HepG2 (cell line): ENCODE measurements around the gene SLCO4A1. TPM values are rescaled to one million over a fixed set of nuclear protein-coding genes. Genes with fewer than 3 reads are reported as not detected.

Experiments
- ATAC-seq: fragments of 200-7000 bp; cut with Tn5 transposase; 3 replicates; pipeline ENCODE4 v1.9.1; 2020; ENCODE audit warnings: mild to moderate bottlenecking, moderate library complexity
- BruUV-seq: library from RNA; stranded (reverse); fragments of 400-500 nt; replicated peaks from 2 replicates; lab custom pipeline; 2021; lab: Mats Ljungman, UMichigan
- CTCF ChIA-PET: fragments of 300-600 bp; formaldehyde crosslinking; extraction: SDS; loops from one replicate; lab custom pipeline; 2021; ENCODE audit warnings: low total read pairs, inconsistent platforms, low intra/inter-chr PET ratio; lab: Yijun Ruan, JAX
- POLR2A ChIA-PET: fragments of 350-600 bp; sonication (Branson Sonifier 250); formaldehyde crosslinking; loops from one replicate; lab custom pipeline; 2020; ENCODE audit warnings: antibody characterized with exemption, inconsistent platforms; lab: Yijun Ruan, JAX
- DNase-seq: peaks from one replicate; pipeline ENCODE4 v3.0.0-alpha.2; 2015; ENCODE audit warnings: low spot score
- FAIRE-seq: peaks from 3 replicates; lab custom pipeline; 2011; peaks lifted over from hg19 to GRCh38; lab: Jason Lieb, UNC
- H2AFZ ChIP-seq: one replicate; pipeline ENCODE4 v1.6.1; 2011; ENCODE audit warnings: low read length, inconsistent platforms
- H3K27ac ChIP-seq: fragments of 300-600 bp; 3 replicates; pipeline ENCODE4 v1.8.0; 2011; ENCODE audit warnings: mixed run types, mild to moderate bottlenecking, mixed read lengths, low read length, inconsistent platforms; ENCODE audit not compliant: insufficient read depth; ENCODE audit errors: extremely low read length
- H3K27me3 ChIP-seq, 2 experiments: fragments of 200-600 bp in 1 of 2; 2 replicates in 1 of 2; 3 replicates in 1 of 2; pipeline versions ENCODE4 v1.6.0 to v1.8.0; 2011; ENCODE audit warnings: low read length in 2 of 2, mild to moderate bottlenecking in 2 of 2, moderate library complexity in 2 of 2, inconsistent platforms in 1 of 2; ENCODE audit not compliant: insufficient read depth in 2 of 2, control insufficient read depth in 1 of 2
- H3K36me3 ChIP-seq, 2 experiments: fragments of 200-600 bp in 1 of 2; replicated peaks in 1 of 2; 2 replicates in 1 of 2; 3 replicates in 1 of 2; pipeline versions ENCODE4 v1.5.1 to v1.8.0; 2011; ENCODE audit warnings: low read length in 2 of 2, inconsistent platforms in 1 of 2; ENCODE audit not compliant: insufficient read depth in 2 of 2, control insufficient read depth in 1 of 2
- H3K4me1 ChIP-seq: 2 replicates; pipeline ENCODE4 v1.5.1; 2012; ENCODE audit warnings: low read length, inconsistent platforms; ENCODE audit not compliant: insufficient read depth
- H3K4me2 ChIP-seq: 2 replicates; pipeline ENCODE4 v1.6.0; 2011; ENCODE audit warnings: low read depth, low read length, inconsistent platforms
- H3K4me3 ChIP-seq, 3 experiments: fragments of 200-600 bp in 1 of 3; sonication (generic), shearing (Covaris generic) in 1 of 3; replicated peaks in 1 of 3; 2 replicates each; pipeline ENCODE4 v1.5.1; 2011 to 2016; ENCODE audit warnings: low read length in 3 of 3, inconsistent platforms in 2 of 3, low read depth in 2 of 3, mild to moderate bottlenecking in 2 of 3, control low read depth in 1 of 3, mixed read lengths in 1 of 3; ENCODE audit not compliant: insufficient read depth in 1 of 3
- H3K79me2 ChIP-seq: one replicate; pipeline ENCODE4 v1.6.1; 2011; ENCODE audit warnings: low read length, inconsistent platforms; ENCODE audit not compliant: insufficient read depth
- H3K9ac ChIP-seq: 2 replicates; pipeline ENCODE4 v1.6.0; 2011; ENCODE audit warnings: mild to moderate bottlenecking, low read depth, low read length, inconsistent platforms; ENCODE audit not compliant: insufficient read depth
- H3K9me3 ChIP-seq: 2 replicates; pipeline ENCODE4 v1.5.1; 2012; ENCODE audit warnings: mild to moderate bottlenecking, low read length
- H4K20me1 ChIP-seq: 2 replicates; pipeline ENCODE4 v1.6.0; 2011; ENCODE audit warnings: inconsistent platforms, mild to moderate bottlenecking, low read length, moderate library complexity; ENCODE audit not compliant: insufficient read depth
- AGO1 ChIP-seq: fragments of 200-400 bp; formaldehyde crosslinking; IDR thresholded peaks from 2 replicates; pipeline ENCODE4 v1.6.1; 2017; ENCODE audit warnings: mild to moderate bottlenecking, low read depth, low read length, moderate library complexity; ENCODE audit not compliant: poor library complexity, severe bottlenecking
- MTA1 ChIP-seq: sonication (generic); formaldehyde crosslinking; IDR thresholded peaks from 2 replicates; pipeline ENCODE4 v1.4.0; 2020; ENCODE audit warnings: missing genetic modification reagents, mild to moderate bottlenecking, borderline replicate concordance
- PLRG1 ChIP-seq: fragments of 450-650 bp; conservative IDR thresholded peaks from 2 replicates; pipeline ENCODE4 v1.6.1; 2016
- TSC22D2 ChIP-seq: sonication (generic); formaldehyde crosslinking; IDR thresholded peaks from 2 replicates; pipeline ENCODE4 v1.5.1; 2020; ENCODE audit warnings: missing genetic modification reagents, mild to moderate bottlenecking, borderline replicate concordance
- ZBTB4 ChIP-seq: sonication (generic); formaldehyde crosslinking; IDR thresholded peaks from 2 replicates; pipeline ENCODE4 v1.4.0; 2020; ENCODE audit warnings: missing genetic modification reagents, mild to moderate bottlenecking, borderline replicate concordance
- ZNF205 ChIP-seq: IDR thresholded peaks from 2 replicates; pipeline ENCODE4 v1.6.1; 2018; ENCODE audit warnings: missing biosample characterization, missing genetic modification reagents
- WGBS: methylation state at CpG from one replicate; pipeline ENCODE4 v1.1.6; 2017; ENCODE audit warnings: low lambda C conversion rate; 5-methylcytosine and 5-hydroxymethylcytosine counted together
- in situ Hi-C: cut with HindIII; loops from 2 replicates; pipeline ENCODE4 v1.10.0; 2017; ENCODE audit warnings: low pct_unique_long_range_greater_than_20kb; ENCODE audit not compliant: extremely low pct_ligation_motif_present
- intact Hi-C: fragments of 100-400 bp; cut with micrococcal nuclease; formaldehyde crosslinking; loops from one replicate; pipeline ENCODE4 v1.10.0; 2022; ENCODE audit not compliant: unreplicated experiment
- polyA plus RNA-seq, 8 experiments: library from polyadenylated mRNA; depleted of rRNA in 3 of 8; stranded (reverse) in 7 of 8; unstranded in 1 of 8; fragments of >200 nt; fragmentation: Illumina TruSeq in 4 of 8; extraction: Trizol in 4 of 8; gene quantifications; 2 replicates each; pipeline versions ENCODE4 v1.2.1 to v1.2.3, GENCODE V29; 2011 to 2016; ENCODE audit warnings: low read depth in 4 of 8, missing spikeins in 1 of 8, mixed read lengths in 1 of 8; ENCODE audit not compliant: insufficient read depth in 1 of 8
- total RNA-seq, 5 experiments: library from RNA; depleted of rRNA; stranded (reverse); fragments of >200 nt; fragmentation: Illumina TruSeq; extraction: Trizol; gene quantifications; 2 replicates each; pipeline ENCODE4 v1.2.3, GENCODE V29; 2016; ENCODE audit warnings: low read depth in 1 of 5
- TF ChIP-seq, protein P1 (sequence below): IDR thresholded peaks from 2 replicates; pipeline ENCODE4 v1.6.1; 2016; ENCODE audit warnings: low read depth, control low read depth
- TF ChIP-seq, protein P2 (sequence below): sonication (generic); formaldehyde crosslinking; IDR thresholded peaks from 2 replicates; pipeline ENCODE4 v1.5.0; 2020; ENCODE audit warnings: mild to moderate bottlenecking, missing genetic modification reagents, borderline replicate concordance
- TF ChIP-seq, protein P3 (sequence below): sonication (generic); formaldehyde crosslinking; IDR thresholded peaks from 2 replicates; pipeline ENCODE4 v1.5.0; 2020; ENCODE audit warnings: mild to moderate bottlenecking, missing genetic modification reagents

SLCO4A1 gene
- total and polyA plus RNA-seq, 2 of the 13 experiments (the other 11 are each of a cell fraction or from before 2014, with no cell fraction given) = 55.5 to 112 TPM

- TF ChIP-seq, protein P1, sequence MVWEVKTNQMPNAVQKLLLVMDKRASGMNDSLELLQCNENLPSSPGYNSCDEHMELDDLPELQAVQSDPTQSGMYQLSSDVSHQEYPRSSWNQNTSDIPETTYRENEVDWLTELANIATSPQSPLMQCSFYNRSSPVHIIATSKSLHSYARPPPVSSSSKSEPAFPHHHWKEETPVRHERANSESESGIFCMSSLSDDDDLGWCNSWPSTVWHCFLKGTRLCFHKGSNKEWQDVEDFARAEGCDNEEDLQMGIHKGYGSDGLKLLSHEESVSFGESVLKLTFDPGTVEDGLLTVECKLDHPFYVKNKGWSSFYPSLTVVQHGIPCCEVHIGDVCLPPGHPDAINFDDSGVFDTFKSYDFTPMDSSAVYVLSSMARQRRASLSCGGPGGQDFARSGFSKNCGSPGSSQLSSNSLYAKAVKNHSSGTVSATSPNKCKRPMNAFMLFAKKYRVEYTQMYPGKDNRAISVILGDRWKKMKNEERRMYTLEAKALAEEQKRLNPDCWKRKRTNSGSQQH (CRISPR knock-in tag) = no peak
- TF ChIP-seq AGO1 = peak; percentile 8
These were observed 5.2 kb upstream of the SLCO4A1 start (continued) for GRCh38 chr20:62637110-62637509.

DNA sequence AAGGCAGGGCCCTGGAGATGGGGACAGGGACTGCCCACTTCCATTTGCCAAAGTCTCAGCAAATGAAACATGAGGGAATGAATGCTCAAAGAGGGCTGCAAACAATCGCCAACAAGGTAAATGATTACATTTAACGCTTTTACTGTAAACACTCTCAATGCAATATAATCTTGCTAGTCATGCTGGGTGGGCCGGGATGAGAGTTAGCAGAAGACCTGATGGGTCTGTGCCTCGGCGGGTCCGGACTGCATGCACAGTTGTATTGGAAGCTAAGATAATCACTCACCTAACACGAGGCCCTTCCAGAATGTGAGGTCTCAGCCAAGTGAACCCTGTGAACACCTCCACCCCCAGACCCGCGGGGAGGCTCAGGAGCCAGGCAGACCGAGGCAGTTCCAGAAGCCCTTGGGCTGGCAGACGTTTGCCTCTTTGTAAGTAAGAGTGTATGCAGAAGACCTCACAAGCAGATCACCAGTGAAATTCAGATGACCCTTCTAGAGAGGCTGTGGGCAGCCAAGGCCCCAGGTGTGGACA, 4.7 kb upstream of the SLCO4A1 start:
- Histone ChIP-seq H3K27me3 (peaks cover 22 to 58% of the 10 kb centered on the region in 2 experiments), H3K9me3 (no peaks in the 10 kb centered on the region), H3K79me2 (peaks cover under 1% of the 10 kb centered on the region), H3K4me3 (peak overlapping the region in 2 of 3 experiments; percentile 4 to 42; a peak in 2 of 6 replicates), H3K36me3 (no peaks in the 10 kb centered on the region), H3K9ac (peak overlapping the region; percentile 9; the same call in 1 of the 2 replicates), H3K4me1 (peaks cover 94% of the 10 kb centered on the region), H2AFZ (no peak overlapping the region), H3K4me2 (peak overlapping the region; percentile 69), H4K20me1 (no peaks in the 10 kb centered on the region), H3K27ac (no peak overlapping the region)
- no peak for FAIRE-seq
- intact Hi-C loops (no loop called here), in situ Hi-C loops (no loop called here)
- no TSS peak for BruUV-seq
- DNase-seq = no peak
- 3% methylated on average over 10 of the region's 11 CpGs for WGBS
- ATAC-seq = no peak
- CTCF ChIA-PET = no interaction called here
- POLR2A ChIA-PET = interaction anchor here (1.0 to 3.7 kb wide), 5 partner anchors 13 to 157 kb away, joined by 4 to 27 read pairs (median 6); no protein-coding TSS in a partner anchor
- TF ChIP-seq, protein P2, sequence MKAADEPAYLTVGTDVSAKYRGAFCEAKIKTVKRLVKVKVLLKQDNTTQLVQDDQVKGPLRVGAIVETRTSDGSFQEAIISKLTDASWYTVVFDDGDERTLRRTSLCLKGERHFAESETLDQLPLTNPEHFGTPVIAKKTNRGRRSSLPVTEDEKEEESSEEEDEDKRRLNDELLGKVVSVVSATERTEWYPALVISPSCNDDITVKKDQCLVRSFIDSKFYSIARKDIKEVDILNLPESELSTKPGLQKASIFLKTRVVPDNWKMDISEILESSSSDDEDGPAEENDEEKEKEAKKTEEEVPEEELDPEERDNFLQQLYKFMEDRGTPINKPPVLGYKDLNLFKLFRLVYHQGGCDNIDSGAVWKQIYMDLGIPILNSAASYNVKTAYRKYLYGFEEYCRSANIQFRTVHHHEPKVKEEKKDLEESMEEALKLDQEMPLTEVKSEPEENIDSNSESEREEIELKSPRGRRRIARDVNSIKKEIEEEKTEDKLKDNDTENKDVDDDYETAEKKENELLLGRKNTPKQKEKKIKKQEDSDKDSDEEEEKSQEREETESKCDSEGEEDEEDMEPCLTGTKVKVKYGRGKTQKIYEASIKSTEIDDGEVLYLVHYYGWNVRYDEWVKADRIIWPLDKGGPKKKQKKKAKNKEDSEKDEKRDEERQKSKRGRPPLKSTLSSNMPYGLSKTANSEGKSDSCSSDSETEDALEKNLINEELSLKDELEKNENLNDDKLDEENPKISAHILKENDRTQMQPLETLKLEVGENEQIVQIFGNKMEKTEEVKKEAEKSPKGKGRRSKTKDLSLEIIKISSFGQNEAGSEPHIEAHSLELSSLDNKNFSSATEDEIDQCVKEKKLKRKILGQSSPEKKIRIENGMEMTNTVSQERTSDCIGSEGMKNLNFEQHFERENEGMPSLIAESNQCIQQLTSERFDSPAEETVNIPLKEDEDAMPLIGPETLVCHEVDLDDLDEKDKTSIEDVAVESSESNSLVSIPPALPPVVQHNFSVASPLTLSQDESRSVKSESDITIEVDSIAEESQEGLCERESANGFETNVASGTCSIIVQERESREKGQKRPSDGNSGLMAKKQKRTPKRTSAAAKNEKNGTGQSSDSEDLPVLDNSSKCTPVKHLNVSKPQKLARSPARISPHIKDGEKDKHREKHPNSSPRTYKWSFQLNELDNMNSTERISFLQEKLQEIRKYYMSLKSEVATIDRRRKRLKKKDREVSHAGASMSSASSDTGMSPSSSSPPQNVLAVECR (CRISPR knock-in tag) = 0 out of 2 replicates have a peak, but pooled peaks have one; percentile 1
- no peak for TF ChIP-seq TSC22D2 (CRISPR knock-in tag)
- peak; percentile 40; the same call in 1 of the 2 replicates for TF ChIP-seq MTA1 (CRISPR knock-in tag)
- no peak for TF ChIP-seq ZNF205 (CRISPR knock-in tag)
- TF ChIP-seq PLRG1 = no peak
- no peak for TF ChIP-seq ZBTB4 (CRISPR knock-in tag)
- TF ChIP-seq, protein P3, sequence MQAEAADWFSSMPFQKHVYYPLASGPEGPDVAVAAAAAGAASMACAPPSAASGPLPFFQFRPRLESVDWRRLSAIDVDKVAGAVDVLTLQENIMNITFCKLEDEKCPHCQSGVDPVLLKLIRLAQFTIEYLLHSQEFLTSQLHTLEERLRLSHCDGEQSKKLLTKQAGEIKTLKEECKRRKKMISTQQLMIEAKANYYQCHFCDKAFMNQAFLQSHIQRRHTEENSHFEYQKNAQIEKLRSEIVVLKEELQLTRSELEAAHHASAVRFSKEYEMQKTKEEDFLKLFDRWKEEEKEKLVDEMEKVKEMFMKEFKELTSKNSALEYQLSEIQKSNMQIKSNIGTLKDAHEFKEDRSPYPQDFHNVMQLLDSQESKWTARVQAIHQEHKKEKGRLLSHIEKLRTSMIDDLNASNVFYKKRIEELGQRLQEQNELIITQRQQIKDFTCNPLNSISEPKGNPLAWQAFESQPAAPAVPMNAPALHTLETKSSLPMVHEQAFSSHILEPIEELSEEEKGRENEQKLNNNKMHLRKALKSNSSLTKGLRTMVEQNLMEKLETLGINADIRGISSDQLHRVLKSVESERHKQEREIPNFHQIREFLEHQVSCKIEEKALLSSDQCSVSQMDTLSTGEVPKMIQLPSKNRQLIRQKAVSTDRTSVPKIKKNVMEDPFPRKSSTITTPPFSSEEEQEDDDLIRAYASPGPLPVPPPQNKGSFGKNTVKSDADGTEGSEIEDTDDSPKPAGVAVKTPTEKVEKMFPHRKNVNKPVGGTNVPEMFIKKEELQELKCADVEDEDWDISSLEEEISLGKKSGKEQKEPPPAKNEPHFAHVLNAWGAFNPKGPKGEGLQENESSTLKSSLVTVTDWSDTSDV (CRISPR knock-in tag) = no peak
